GM20000 (cell line): Measurements from ENCODE around the gene OVCA2.

Experiments used
- DNase-seq: peaks from one replicate; pipeline ENCODE4 v3.0.0; 2012; ENCODE audit warnings: low spot score
- CTCF ChIP-seq: IDR thresholded peaks from 2 replicates; pipeline ENCODE4 v1.5.1; 2012; ENCODE audit warnings: mild to moderate bottlenecking, control low read depth; ENCODE audit errors: extremely low read depth, missing control alignments

The OVCA2 gene

DNA sequence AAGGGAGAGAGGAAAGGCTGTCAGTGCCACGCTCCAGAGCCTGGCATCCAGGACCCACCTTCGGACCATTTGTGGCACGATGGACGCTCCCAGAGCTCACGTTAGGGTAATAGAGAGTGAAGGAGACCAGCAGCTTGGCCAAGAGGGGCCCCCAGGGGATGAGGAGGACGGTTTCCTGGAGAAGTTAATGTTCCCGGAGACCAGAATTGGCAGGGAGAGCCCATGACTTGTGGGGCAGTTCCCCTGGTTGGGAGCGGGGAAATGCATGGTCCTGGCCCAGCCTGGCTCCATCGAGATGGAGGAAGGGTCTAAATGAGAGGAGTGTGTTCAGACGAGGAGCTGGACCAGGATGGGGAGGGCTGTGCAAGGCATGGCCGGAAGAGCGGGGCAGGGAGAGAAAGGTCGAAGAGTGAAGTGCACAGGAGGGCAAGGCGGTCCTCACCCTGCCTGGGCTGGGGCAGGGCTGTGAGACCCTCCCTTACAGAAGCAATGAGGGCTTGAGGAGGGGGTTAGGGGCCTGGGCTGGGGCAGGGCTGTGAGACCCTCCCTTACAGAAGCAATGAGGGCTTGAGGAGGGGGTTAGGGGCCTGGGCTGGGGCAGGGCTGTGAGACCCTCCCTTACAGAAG lies 10.2 kb downstream of the OVCA2 start:
- no peak for DNase-seq
- TF ChIP-seq CTCF, result no peak

- peak; percentile 95 for TF ChIP-seq CTCF
- DNase-seq, result peak; percentile 86
Measured at GRCh38 chr17:2053380-2054261, 11.8 kb downstream of the OVCA2 start.

DNA sequence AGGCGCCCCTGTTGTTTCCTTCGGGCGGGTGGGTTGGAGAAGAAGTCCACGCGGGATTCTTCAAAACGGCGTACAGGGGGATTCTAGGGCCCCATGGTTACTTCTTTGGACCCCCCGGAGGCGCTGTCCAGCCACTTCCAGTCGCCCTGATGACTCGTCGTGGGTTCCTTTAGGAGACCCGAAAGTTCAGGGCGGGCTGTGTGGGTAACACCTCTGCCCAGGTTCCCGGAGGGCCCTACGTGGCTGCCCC lies 12.4 kb downstream of the OVCA2 start:
- TF ChIP-seq CTCF, result no peak

DNA sequence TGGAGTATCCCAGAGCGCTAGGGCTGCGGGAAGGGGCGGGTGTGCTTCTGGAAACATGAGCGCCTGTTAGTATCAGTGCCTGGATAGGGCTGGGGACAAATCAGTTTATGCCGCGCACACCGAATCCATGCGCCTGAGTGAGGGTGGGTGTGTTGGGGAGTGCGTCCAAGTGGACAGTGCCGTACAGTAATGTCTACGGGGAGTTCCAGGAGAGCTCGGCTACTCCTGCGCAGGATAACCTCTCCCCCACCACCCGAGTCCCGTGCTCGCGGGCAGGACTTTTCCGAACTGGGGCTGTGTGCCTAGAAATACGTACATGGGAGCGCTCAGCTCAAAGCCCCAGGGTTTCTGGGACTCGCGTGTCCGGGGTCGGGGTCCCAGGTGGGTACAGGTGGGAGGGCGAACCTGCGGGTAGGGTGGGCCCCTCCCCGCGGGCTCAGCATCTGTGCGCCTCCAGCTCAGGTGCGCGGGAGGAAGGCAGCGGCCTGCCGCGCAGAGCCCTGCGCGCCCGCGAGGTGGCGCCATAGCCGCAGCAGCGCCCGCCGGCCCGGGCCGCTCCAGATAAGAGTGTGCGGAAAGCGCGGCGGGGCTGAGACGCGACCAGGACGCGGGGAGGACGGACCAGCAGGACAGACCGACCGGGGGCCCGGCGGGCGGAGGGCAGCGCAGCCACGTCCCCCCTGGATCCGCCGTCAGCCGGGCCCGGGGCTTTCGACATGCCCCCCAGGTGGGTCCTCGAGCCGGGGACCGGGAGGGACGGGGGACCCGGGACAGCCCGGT lies 12.9 kb downstream of the OVCA2 start, which contains the start of gene HIC1:
TSS of gene HIC1 (plus strand) at position 592 of the 780 bp plus-strand sequence. CDS start 1,588 bp downstream, outside the sequence.
- TF ChIP-seq CTCF, result peak; percentile 92
- peak; percentile 92 for DNase-seq

More for the DNA sequence above, 12.4 kb downstream of the OVCA2 start:
- DNase-seq, result no peak

DNA sequence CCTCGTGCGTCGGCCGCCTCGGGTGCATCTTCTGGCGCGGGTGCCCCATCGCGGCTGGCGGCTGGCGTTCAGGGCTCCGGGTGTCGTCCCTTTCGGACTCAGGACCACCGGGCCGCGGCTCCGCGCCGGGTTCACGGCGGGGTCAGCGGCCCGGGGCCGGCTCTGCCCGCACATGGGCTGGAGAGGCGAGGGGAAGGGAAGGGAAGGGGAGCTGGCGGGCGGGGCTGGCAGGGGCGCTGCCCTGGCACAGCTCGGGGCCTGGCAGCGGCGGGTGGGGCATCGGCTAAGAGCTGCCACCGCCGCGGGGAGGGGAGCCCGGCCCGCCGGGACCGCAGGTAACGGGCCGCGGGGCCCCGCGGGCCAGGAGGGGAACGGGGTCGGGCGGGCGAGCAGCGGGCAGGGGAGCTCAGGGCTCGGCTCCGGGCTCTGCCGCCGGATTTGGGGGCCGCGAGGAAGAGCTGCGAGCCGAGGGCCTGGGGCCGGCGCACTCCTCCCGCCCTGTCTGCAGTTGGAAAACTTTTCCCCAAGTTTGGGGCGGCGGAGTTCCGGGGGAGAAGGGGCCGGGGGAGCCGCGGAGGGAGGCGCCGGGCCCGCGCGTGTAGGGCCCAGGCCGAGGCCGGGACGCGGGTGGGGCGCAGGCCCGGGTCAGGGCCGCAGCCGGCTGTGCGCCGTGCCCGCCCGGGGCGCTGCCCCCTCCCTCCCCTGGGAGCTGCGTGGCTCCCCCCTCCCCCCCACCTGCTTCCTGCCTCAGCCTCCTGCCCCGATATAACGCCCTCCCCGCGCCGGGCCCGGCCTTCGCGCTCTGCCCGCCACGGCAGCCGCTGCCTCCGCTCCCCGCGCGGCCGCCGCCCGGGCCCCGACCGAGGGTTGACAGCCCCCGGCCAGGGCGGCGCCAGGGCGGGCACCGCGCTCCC lies 13.7 kb downstream of the OVCA2 start:
- peak; percentile 87 for DNase-seq
- no peak for TF ChIP-seq CTCF

GRCh38 chr17:2056206-2057174 lies 14.7 kb downstream of the OVCA2 start:
- peak; percentile 83 for DNase-seq
- peak; percentile 27 for TF ChIP-seq CTCF
